Astrocyte (in vitro differentiated cells and primary cell): ENCODE results near the gene RBFOX2. TPM values are rescaled to one million over a fixed set of nuclear protein-coding genes. Genes with fewer than 3 reads are reported as not detected.
A peak's percentile ranks its signal among the peaks of the same experiment; 100 is the strongest.

Source experiments
- DNase-seq: peaks from one replicate; pipeline ENCODE4 v3.0.0-alpha.2; 2010; ENCODE audit warnings: low read depth
- FAIRE-seq: peaks from 2 replicates; lab custom pipeline; 2011; peaks lifted over from hg19 to GRCh38; lab: Jason Lieb, UNC
- H2AFZ ChIP-seq: 2 replicates; pipeline ENCODE4 v1.6.0; 2012; ENCODE audit warnings: low read depth, low read length, inconsistent platforms
- H3K27ac ChIP-seq: 2 replicates; pipeline ENCODE4 v1.5.1; 2011; ENCODE audit warnings: low read depth, low read length, inconsistent platforms
- H3K27me3 ChIP-seq: 2 replicates; pipeline ENCODE4 v1.6.0; 2011; ENCODE audit warnings: low read length, inconsistent platforms; ENCODE audit not compliant: insufficient read depth
- H3K36me3 ChIP-seq: 2 replicates; pipeline ENCODE4 v1.5.1; 2011; ENCODE audit warnings: low read length, inconsistent platforms; ENCODE audit not compliant: insufficient read depth
- H3K4me1 ChIP-seq: 2 replicates; pipeline ENCODE4 v1.5.1; 2011; ENCODE audit warnings: low read length, inconsistent platforms; ENCODE audit not compliant: insufficient read depth
- H3K4me2 ChIP-seq: 2 replicates; pipeline ENCODE4 v1.6.0; 2012; ENCODE audit warnings: low read length, inconsistent platforms
- H3K4me3 ChIP-seq: 2 replicates; pipeline ENCODE4 v1.5.1; 2011; ENCODE audit warnings: low read depth, mild to moderate bottlenecking, low read length, inconsistent platforms; ENCODE audit not compliant: insufficient read depth
- H3K79me2 ChIP-seq: 2 replicates; pipeline ENCODE4 v1.6.0; 2012; ENCODE audit warnings: mild to moderate bottlenecking, low read length, inconsistent platforms; ENCODE audit not compliant: insufficient read depth
- H3K9ac ChIP-seq: 2 replicates; pipeline ENCODE4 v1.6.0; 2012; ENCODE audit warnings: mild to moderate bottlenecking, low read length, inconsistent platforms
- H3K9me3 ChIP-seq: 2 replicates; pipeline ENCODE4 v1.5.1; 2012; ENCODE audit warnings: low read depth, mild to moderate bottlenecking, low read length, inconsistent platforms; ENCODE audit not compliant: insufficient read depth
- H4K20me1 ChIP-seq: 2 replicates; pipeline ENCODE4 v1.6.0; 2012; ENCODE audit warnings: low read length, inconsistent platforms; ENCODE audit not compliant: insufficient read depth
- H3K27ac Mint-ChIP-seq: one replicate; pipeline ENCODE4 v1.8.0; 2021; ENCODE audit warnings: mild to moderate bottlenecking, mixed read lengths; ENCODE audit not compliant: unreplicated experiment
- H3K27me3 Mint-ChIP-seq: one replicate; pipeline ENCODE4 v1.8.0; 2021; ENCODE audit warnings: low read depth, mixed read lengths; ENCODE audit not compliant: unreplicated experiment
- H3K36me3 Mint-ChIP-seq: one replicate; pipeline ENCODE4 v1.8.0; 2021; ENCODE audit warnings: low read depth, mixed read lengths; ENCODE audit not compliant: unreplicated experiment
- H3K4me1 Mint-ChIP-seq: one replicate; pipeline ENCODE4 v1.8.0; 2021; ENCODE audit warnings: low read depth, mixed read lengths; ENCODE audit not compliant: unreplicated experiment
- H3K4me3 Mint-ChIP-seq: one replicate; pipeline ENCODE4 v1.8.0; 2021; ENCODE audit warnings: mild to moderate bottlenecking, moderate library complexity, mixed read lengths; ENCODE audit not compliant: unreplicated experiment
- H3K9me3 Mint-ChIP-seq: one replicate; pipeline ENCODE4 v1.8.0; 2021; ENCODE audit warnings: mild to moderate bottlenecking, mixed read lengths; ENCODE audit not compliant: unreplicated experiment
- CTCF ChIP-seq: IDR thresholded peaks from 2 replicates; pipeline ENCODE4 v1.5.1; 2011; ENCODE audit warnings: low read depth, mild to moderate bottlenecking, inconsistent platforms, low read length, moderate library complexity; ENCODE audit not compliant: insufficient read depth
- EZH2 ChIP-seq: IDR thresholded peaks from 2 replicates; pipeline ENCODE4 v1.6.1; 2012; ENCODE audit warnings: mild to moderate bottlenecking, low read length, inconsistent platforms; ENCODE audit not compliant: insufficient read depth
- total RNA-seq: library from RNA; stranded (reverse); gene quantifications from 2 replicates; pipeline ENCODE4 v1.2.1, GENCODE V29; 2021

The RBFOX2 gene
- total RNA-seq, 1 donor from 2014 or later: 169 TPM

- DNase-seq (no peak), FAIRE-seq (no peak)
- Mint-ChIP-seq H3K27me3 (no peaks in the 10 kb centered on the region), H3K4me1 (peaks cover 40% of the 10 kb centered on the region), H3K4me3 (no peak overlapping the region), H3K36me3 (no peaks in the 10 kb centered on the region), H3K27ac (no peak overlapping the region), H3K9me3 (no peaks in the 10 kb centered on the region)
- Histone ChIP-seq H3K27ac (no peak overlapping the region), H4K20me1 (peaks cover 54% of the 10 kb centered on the region), H3K36me3 (no peaks in the 10 kb centered on the region), H3K4me3 (no peak overlapping the region), H3K4me1 (peaks cover 39% of the 10 kb centered on the region), H3K9ac (no peak overlapping the region), H3K4me2 (no peak overlapping the region), H3K9me3 (no peaks in the 10 kb centered on the region), H2AFZ (no peak overlapping the region), H3K27me3 (no peaks in the 10 kb centered on the region), H3K79me2 (peaks cover 83% of the 10 kb centered on the region)
- TF ChIP-seq CTCF: no peak
- TF ChIP-seq EZH2: no peak
Measured at GRCh38 chr22:35918456-35918855, 110.2 kb downstream of the RBFOX2 start.

- Histone ChIP-seq H3K4me3 (no peak overlapping the region), H3K4me2 (no peak overlapping the region), H3K9ac (no peak overlapping the region), H2AFZ (no peak overlapping the region), H3K36me3 (no peaks in the 10 kb centered on the region), H3K9me3 (no peaks in the 10 kb centered on the region), H3K79me2 (peaks cover 82% of the 10 kb centered on the region), H3K4me1 (peaks cover 39% of the 10 kb centered on the region), H3K27me3 (no peaks in the 10 kb centered on the region), H3K27ac (no peak overlapping the region), H4K20me1 (peaks cover 47% of the 10 kb centered on the region)
- Mint-ChIP-seq H3K9me3 (no peaks in the 10 kb centered on the region), H3K4me3 (no peak overlapping the region), H3K27me3 (no peaks in the 10 kb centered on the region), H3K36me3 (no peaks in the 10 kb centered on the region), H3K27ac (no peak overlapping the region), H3K4me1 (peaks cover 34% of the 10 kb centered on the region)
- TF ChIP-seq CTCF (no peak), EZH2 (no peak)
- no peak for DNase-seq
- no peak for FAIRE-seq
Measured at GRCh38 chr22:35917651-35918050, 111.0 kb downstream of the RBFOX2 start.

GRCh38 chr22:35915477-35916013, 113.1 kb downstream of the RBFOX2 start:
- DNase-seq (peak; percentile 68), FAIRE-seq (peak; percentile 71)
- peak overlapping the region; percentile 84 for H3K4me3 Mint-ChIP-seq
- H4K20me1 ChIP-seq: peaks cover 39% of the 10 kb centered on the region
- H3K79me2 ChIP-seq: peaks cover 92% of the 10 kb centered on the region
- H3K4me1 ChIP-seq: peaks cover 34% of the 10 kb centered on the region
- H3K9me3 Mint-ChIP-seq: no peaks in the 10 kb centered on the region
- H3K27ac ChIP-seq: peak overlapping the region; percentile 61
- peak overlapping the region; percentile 88 for H3K27ac Mint-ChIP-seq
- peak overlapping the region; percentile 91 for H3K4me2 ChIP-seq
- no peak overlapping the region for H2AFZ ChIP-seq
- peak overlapping the region; percentile 58 for H3K4me3 ChIP-seq
- peaks cover 29% of the 10 kb centered on the region for H3K4me1 Mint-ChIP-seq
- TF ChIP-seq CTCF (no peak), EZH2 (no peak)
- H3K9me3 ChIP-seq: no peaks in the 10 kb centered on the region
- peak overlapping the region; percentile 66 for H3K9ac ChIP-seq
- no peaks in the 10 kb centered on the region for H3K36me3 Mint-ChIP-seq
- H3K27me3 ChIP-seq: no peaks in the 10 kb centered on the region
- H3K36me3 ChIP-seq: no peaks in the 10 kb centered on the region
- H3K27me3 Mint-ChIP-seq: no peaks in the 10 kb centered on the region
